ENCODE results near the gene ATP11A.

The ATP11A gene

DNA sequence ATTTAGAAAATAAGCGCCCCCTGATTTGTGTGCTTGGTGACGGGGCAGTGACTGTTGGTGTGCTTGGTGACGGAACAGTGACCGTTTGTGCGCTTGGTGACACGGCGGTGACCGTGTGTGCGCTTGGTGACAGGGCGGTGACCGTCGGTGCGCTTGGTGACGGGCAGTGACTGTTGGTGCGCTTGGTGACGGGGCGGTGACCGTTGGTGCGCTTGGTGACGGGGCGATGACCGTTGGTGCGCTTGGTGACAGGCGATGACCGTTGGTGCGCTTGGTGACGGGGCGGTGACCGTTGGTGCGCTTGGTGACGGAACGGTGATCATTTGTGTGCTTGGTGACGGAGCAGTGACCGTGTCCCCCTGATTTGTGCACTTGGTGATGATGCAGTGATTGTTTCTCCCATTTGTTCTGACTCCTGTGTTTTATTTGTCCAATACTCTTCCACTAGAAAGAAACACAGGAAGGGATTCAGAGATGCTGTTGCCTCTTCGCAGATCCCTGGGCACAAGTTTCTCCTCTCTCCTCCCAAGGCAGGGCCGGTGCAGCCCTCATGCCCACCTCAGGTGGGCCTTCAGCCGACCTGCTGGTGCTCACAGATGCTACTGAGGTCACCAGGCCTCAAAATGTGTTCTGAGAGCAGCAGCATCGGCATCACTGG, 128.3 kb downstream of the ATP11A start:
- DNase-seq (ENCODE audit: low read depth in 2 of 2), result no peak

DNA sequence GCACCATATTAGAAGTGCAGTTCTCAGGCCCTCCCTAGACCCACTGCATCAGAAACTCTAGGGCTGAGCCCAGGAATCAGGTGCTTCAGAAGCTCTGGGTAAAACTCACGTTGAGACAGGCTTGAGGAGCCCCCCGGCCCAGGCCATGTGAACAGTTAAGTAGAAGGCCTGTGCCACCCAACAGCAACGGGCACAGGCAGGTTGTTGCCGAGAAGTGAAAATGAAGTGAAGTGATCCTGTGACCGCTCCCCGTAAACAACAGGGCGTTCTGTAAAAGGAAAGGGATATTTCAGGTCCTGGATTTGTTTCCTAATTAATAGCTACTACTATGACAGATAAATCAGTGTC, 128.8 kb downstream of the ATP11A start:
- no peak for DNase-seq (ENCODE audit: low read depth in 2 of 2)

DNA sequence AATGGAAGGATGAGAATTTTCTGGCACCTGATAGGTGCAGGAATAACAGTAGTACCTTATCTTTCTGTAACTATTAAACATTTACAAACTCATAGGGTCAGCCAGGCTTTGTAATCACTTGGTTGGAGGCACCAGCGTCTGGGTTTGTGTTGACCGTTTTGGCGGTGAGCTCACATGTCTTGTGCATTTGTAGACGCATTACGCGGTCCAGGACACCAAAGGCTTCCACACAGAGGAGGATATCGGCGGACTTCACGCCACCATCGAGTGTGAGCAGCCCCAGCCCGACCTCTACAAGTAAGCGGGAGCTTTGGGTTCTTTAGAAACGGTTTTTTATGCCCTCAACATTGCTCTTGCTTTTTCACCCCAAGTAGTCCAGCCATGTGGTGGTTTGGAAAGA, 129.3 kb downstream of the ATP11A start:
- DNase-seq (ENCODE audit: low read depth in 2 of 2), result no peak

DNA sequence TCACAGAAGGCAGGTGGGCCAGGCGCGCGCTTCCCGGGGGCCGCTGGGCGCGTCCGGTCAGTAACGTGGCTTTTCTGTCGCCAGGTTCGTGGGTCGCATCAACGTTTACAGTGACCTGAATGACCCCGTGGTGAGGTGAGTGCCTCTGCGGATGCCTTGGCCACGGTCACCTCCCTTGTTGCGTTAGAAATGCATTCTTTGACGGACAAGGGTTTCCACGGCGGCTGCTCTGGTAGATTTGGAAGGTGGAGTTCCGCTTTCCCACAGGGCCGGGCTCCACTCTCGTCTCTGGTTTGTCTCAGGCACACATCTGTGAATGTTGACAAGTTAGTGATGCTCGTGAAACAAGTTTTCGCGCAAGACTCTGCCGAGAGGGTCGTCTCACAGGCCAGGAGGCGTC, 130.0 kb downstream of the ATP11A start:
- no peak for DNase-seq (ENCODE audit: low read depth in 2 of 2)

DNA sequence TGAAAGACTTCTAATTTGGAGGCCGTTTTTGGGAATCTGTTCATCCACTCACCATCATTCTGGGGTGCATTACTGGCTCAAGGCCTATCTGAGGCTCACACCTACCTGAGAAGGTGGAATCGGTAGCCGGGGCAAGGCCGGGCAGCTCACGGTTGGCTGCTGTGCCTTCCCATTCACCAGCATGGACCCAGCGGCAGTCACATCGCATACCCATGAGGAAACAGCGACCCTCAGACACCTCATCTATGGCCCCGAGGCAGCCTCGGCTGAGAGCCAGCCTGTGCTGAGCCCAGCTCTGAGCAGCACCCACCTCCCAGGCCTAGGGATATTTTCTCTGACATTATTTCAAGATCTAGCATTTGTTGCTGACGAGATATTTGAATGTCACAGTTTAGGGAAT, 130.5 kb downstream of the ATP11A start:
- no peak for DNase-seq (ENCODE audit: low read depth in 2 of 2)

DNA sequence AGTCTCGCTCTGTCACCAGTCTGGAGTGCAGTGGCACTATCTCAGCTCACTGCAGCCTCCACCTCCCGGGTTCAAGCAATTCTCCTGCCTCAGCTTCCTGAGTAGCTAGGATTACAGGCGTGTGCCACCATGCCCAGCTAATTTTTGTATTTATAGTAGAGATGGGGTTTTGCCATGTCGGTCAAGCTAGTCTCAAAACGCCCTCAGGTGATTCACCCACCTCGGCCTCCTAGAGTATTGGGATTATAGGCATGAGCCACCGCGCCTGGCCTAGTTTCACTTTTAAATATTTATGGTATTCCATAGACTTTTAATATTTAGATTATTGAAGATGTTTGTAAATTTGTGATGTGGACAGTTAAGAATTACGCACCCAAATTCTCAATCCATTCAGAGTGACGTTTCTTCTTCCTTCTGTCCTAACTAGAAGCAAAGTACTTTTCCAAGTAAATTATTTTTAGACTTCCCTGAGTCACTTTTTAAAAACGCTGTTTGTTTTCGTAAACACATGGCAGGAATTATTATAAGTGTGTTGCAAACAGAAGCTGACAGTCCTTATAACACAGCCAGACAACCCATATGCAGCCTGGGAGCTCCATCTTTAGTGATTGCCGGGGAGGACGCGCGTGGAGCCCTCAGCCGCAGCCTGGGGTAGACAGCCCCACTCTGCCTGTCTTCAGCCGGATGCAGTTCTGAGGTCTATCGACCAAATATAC, 131.7 kb downstream of the ATP11A start:
- DNase-seq (ENCODE audit: low read depth in 2 of 2), result no peak

DNA sequence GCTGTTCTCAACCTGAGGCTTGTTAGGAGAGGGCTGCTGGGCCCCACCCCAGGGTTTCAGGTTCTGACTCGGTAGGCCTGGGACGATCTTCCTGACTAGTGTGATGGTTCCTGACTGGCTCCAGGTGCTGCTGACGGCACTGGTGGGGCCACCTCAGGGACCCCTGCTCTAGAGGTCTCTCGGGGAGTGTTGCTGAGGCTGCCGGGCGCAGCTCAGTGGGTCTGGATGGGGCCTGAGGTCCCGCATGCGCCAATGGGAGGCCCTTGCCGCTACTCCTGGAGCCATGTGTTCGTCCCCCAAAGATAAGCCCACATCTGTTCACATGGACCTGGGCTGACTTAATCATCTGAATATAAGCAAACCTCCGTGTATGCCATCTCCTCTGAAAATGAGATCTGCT, 133.0 kb downstream of the ATP11A start:
- DNase-seq (ENCODE audit: low read depth in 2 of 2), result no peak

DNA sequence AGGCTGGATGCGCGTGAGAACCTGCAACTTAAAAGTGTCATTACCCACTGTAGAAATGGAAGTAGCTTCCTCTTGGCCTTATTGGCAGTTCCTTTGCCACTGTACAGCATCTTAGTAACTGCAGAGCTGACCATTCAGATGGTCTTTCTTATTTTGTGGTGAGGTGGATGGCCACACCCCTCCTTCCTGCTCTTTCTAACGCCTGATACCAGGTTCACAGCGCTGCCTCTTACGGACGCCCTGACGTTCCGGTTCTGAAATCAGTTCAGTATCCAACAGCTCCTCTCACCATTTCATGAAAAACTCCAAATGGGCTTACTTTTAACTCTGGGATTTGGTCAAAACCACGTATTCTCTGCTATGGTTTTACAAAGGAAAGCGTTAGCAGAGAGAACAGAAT, 134.6 kb downstream of the ATP11A start:
- DNase-seq (ENCODE audit: low read depth in 2 of 2), result no peak

DNA sequence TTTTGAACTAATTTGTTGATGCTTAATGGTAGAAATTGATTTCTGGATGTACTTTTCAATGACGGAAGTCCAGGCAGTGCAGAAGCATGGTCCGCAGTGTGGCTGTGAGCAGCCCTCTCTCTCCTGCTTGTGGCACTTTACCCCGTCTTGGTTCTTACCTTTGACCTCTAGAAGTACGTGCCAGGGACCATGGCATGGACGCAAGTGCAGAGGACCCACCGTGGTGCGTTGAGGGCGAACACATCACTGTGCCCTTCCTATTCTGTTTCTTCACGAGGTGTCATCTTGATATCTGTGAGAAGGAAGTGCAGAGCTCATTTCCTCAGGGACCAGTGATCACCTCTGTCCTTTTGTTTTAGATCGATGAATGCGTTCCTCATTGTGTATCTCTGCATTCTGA, 135.2 kb downstream of the ATP11A start:
- no peak for DNase-seq (ENCODE audit: low read depth in 2 of 2)

DNA sequence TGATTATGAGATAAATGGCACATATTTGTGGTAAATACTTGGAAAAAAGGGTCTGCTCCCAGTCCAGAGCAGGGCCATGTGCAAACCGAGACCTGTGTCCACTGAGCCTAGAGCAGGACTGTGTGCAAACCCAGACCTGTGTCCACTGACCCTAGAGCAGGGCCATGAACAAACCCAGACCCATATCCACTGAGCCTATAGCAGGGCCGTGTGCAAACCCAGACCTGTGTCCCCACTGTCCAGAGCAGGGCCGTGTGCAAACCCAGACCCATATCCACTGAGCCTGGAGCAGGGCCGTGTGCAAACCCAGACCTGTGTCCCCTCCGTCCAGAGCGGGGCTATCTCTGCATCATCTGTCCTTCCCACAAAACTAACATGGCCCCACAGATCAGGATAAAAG, 136.0 kb downstream of the ATP11A start:
- DNase-seq (ENCODE audit: low read depth in 2 of 2), result no peak

DNA sequence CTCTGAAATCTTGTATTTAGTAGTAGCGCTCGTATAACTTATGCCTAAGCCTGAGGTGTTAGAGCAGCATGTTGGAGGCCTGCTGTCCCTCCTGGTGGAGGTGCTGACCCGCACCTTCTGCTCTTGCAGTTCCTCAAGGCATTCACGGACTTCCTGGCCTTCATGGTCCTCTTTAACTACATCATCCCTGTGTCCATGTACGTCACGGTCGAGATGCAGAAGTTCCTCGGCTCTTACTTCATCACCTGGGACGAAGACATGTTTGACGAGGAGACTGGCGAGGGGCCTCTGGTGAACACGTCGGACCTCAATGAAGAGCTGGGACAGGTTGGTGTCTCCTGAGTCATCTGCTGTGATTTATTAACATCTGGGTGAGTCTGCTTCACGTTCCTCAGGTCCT, 136.7 kb downstream of the ATP11A start:
- no peak for DNase-seq (ENCODE audit: low read depth in 2 of 2)

DNA sequence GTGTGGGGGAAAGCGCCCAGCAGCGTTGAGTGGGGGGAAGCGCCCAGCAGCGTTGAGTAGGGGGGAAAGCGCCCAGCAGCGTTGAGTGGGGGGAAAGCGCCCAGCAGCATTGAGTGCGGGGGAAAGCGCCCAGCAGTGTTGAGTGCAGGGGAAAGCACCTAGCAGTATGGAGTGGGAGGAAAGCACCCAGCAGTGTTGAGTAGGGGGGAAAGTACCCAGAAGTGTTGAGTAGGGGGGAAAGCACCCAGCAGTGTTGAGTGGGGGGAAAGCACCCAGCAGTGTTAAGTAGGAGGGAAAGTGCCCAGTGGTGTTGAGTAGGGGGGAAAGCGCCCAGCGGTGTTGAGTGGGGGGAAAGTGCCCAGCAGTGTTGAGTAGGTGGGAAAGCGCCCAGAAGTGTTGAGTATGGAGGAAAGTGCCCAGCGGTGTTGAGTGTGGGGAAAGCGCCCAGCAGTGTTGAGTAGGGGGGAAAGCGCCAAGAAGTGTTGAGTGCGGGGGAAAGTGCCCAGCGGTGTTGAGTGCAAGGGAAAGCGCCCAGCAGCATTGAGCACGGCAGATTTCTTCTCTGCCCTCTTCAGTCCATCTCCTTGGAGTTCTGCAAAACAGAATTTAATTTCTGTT, 138.4 kb downstream of the ATP11A start:
- DNase-seq (ENCODE audit: low read depth in 2 of 2), result no peak

DNA sequence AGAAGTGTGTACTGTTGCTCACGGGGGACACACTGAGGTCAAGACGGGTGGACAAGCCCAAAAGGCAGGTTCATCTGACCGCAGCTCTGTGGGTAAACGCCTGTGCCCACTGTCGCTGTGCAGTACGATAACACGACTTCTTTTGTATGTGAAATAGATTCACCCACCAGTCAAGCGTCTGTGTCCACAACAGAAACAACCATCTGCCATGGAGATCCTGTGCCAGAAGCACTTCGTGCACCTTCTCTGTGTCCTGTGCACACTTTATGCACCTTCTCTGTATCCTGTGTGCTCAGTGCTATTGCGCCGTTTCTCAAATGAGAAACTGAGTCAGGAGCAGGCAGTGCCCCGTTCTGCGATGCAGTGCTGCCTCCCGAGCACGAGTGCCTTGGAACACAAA, 138.9 kb downstream of the ATP11A start:
- DNase-seq (ENCODE audit: low read depth in 2 of 2), result no peak

DNA sequence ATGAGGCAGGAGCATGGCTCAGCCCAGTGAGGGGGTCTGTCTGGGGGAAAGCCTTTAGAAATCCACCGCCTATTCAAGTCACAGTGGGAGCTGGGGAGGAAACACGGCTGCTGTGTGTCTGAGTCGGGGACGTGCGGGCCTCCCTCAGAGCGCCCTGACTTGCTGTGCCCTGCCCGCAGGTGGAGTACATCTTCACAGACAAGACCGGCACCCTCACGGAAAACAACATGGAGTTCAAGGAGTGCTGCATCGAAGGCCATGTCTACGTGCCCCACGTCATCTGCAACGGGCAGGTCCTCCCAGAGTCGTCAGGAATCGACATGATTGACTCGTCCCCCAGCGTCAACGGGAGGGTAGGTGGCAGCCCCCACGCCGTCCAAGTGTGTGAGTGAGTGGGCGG, 141.4 kb downstream of the ATP11A start:
- DNase-seq (ENCODE audit: low read depth in 2 of 2), result no peak

DNA sequence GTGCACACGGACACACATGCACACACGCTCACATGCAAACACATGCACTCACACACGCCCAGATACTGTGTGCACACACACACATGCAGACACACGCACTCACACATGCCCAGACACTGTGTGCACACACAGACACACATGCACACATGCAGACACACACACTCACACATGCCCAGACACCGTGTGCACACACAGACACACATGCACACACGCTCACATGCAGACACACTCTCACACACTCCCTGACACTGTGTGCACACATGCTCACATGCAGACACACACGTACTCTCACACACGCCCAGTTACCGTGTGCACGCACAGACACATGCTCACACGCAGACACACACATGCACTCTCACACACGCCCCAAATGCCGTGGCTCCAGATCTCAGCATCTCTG, 142.0 kb downstream of the ATP11A start:
- DNase-seq (ENCODE audit: low read depth in 2 of 2), result no peak

DNA sequence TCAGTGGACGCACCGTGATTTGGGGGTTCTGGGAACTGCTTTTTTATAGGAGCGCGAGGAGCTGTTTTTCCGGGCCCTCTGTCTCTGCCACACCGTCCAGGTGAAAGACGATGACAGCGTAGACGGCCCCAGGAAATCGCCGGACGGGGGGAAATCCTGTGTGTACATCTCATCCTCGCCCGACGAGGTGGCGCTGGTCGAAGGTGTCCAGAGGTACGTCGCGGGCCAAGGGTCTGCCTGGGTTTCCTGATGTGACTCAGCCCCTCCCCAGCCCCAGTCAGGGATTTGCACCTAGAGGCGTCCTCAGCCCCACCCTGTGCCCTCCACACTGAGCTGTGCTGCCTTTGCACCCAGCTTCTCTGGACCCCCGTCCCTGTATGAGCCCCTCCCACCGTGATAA, 143.0 kb downstream of the ATP11A start:
- no peak for DNase-seq (ENCODE audit: low read depth in 2 of 2)

DNA sequence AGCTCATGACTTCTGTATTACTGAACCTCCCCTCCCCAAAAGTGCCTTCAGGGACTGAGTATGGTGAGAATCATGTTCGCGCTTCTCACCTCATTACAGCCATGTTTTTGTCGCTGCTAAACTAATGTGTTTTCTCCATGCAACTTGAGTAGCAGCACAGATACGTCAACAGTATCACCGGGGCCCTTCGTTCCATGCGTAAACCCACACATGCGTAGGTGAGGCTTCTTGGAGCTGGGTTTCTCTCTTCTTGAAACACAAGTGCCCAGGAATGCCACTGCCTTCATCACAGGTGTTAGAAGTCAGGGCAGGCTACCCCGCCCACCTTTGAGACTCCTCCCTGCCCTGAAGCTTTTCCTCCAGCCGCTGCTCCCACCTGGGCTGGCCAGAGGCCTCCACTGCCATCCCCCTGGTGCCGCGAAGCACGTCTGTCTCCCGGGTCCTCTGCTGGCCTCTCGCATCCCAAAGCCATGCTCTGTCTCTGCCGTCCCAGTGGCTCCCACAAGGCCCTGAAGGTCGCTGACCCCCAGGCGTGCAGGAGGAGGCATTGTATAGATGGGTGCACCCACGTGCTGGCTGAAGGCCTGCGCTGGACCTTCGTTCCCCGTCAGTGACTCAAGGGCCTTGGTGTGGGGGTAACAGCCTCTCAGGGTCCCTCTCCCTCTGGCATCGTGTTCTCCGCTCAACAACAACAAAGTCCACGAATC, 143.9 kb downstream of the ATP11A start:
- DNase-seq (ENCODE audit: low read depth in 2 of 2), result no peak

DNA sequence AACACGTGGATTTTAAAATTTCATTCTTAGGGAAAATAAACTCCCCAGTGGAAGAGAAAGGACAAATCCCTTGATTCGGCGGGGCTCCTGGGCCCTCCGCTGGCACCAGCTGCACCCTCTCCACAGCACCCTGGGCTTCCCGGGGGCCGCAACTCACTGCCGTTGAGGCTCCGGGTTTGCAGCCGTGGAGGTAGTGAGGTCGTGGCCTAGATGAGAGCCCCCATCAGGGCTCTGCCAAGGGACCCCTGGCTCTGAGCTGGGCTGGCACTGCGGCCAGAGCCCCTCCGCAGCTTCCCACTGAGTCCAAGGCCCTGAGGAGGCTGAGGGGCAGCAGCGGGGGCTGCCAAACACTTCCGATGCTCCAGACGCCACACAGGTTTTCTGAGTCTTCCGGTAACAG, 145.5 kb downstream of the ATP11A start:
- DNase-seq (ENCODE audit: low read depth in 2 of 2), result no peak

DNA sequence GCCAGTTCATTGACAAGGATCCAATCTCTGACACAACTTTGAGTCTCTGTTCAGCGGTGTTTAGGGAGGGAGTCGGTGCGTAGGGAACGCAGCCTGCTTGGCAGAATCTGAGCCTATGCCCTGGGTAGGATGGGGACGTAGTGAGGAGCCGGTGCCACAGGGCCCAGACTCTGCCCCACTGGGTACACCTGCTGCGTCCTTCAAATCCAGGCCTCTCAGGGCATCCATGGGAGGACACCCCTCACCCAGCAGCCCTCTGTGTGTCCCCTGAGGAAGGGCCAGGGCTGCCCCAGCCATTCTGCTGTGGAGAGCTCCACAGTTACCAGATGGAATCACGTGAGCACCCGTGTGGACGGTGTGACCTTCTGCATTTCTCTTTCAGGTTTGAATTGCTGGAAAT, 146.0 kb downstream of the ATP11A start:
- no peak for DNase-seq (ENCODE audit: low read depth in 2 of 2)

DNA sequence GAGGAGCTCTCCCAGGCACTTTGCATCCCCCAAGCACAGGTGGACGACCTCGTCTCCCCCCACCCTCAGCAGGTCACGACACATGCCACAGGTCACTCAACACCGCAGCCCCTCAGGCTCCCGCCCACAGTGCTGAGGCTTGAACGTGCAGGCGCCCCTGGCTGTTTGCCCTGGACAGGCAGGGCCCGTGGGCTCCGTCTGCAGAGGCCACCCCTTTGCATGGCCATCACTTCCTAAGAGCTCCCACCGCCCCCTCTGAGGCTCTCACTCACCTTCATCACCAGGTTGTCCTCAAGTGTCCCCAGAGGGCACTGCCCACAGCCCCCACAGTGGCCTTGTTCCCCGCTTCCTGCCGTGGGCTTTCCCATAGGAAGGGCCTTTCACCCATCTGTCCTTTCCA, 147.1 kb downstream of the ATP11A start:
- DNase-seq (ENCODE audit: low read depth in 2 of 2), result no peak

DNA sequence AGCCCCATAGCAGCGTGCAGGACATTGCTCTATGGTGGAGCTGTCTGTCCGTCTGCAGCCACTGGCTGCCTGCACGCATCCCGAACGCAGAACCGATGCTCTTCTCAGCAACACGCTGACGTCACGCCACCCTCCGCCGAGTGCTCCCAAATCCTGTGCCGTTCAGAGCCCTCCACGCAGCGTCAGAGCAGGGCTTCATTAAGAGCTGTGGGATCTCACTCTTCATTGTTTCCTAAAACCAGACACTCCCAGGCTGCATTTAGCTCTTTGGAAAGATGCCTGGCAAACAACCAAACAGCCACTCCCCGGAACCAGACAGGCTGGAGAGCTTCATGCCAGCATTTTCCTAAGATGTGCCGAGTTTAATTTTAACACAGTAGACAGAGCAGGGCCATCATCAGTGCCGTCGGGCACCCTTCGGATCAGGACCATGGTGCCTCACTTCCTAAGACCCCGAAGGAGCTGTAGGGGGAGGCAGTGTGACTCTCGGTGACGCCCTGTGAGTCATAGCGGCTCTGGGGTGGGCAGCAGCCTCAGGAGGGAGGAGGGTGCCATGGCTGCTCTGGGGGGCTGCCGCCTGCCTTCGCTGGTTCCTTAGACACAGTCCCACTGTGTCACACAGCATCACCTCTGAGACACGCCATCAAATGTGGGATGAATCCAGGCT, 147.7 kb downstream of the ATP11A start:
- DNase-seq (ENCODE audit: low read depth in 2 of 2), result no peak

Data from stimulated activated CD4-positive, alpha-beta T cell treated with anti-CD3 and anti-CD28 coated beads, Interleukin-4, amount 100 ng/mL, for 48 hours (primary cell).